ENCODE results near the gene SLC35F6. TPM values are rescaled to one million over a fixed set of nuclear protein-coding genes. Genes with fewer than 3 reads are reported as not detected.
"Not testable (repeated sequence)": the region's sequence is repeated elsewhere in the genome, so short reads cannot be mapped to it uniquely, and the experiment has no call there.

Gene SLC35F6
- total RNA-seq, 1 donor from 2014 or later: 22.4 TPM

GRCh38 chr2:26730549-26731344 is 33.3 kb upstream of the SLC35F6 start:
- intact Hi-C loops (cut with micrococcal nuclease): no loop called here

DNA sequence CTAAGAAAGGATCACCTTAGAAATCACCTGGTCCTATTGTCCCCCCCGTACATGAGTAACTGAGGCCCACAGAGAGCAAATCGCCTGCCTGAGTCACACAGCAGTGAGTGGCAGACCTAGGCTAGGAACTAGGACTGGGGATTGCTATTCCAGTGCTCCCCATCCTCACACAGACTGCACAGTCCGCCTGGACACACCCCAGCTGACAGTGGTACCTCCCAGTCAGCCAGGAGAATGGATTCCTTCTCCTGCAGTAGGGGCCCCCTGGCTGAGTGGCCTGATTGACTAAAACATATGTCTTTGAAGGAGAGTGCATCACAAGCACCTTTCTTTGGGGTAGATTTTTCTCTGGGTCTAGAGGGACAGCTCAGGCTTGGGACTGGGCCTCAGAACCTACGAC is 32.4 kb upstream of the SLC35F6 start:
- intact Hi-C loops (cut with micrococcal nuclease): no loop called here

DNA sequence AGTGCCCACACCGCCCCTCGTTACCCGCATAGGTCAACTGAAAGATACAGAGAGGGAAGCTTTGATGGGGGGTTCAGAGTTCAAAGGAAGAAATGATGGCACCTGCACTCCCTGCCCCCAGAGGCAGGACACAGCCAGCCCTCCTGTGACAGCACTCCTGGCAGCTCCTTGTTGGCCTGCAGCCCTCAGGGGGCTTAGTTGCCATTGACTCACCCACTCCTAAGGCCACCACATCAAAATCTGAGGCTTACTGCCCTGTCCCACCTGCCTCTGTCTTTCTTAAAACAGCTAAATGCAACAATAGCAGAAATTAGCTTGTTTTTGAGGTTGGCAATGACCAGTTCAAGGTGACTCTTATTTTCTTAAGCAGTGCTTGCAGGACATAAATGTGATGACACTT is 31.6 kb upstream of the SLC35F6 start:
- intact Hi-C loops (cut with micrococcal nuclease): no loop called here

DNA sequence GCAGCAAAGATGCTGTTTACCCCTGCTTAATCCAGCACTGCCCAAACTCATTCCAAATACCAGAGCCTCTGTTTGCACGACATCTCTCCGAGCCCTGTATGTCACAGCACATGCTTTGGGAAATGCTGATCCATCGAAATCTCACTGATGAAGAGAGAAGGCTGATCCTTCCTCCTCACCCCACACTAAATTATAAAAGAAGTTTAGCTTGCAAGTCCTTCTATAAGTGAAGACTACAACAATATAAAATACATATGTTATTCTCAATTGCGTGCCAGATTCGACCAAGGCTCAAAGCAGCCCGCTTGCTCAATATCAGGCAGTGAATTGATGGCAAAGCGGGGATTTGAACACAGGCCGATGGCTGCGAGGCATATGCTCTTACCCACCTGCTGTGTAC is 30.7 kb upstream of the SLC35F6 start:
- intact Hi-C loops (cut with micrococcal nuclease): no loop called here

DNA sequence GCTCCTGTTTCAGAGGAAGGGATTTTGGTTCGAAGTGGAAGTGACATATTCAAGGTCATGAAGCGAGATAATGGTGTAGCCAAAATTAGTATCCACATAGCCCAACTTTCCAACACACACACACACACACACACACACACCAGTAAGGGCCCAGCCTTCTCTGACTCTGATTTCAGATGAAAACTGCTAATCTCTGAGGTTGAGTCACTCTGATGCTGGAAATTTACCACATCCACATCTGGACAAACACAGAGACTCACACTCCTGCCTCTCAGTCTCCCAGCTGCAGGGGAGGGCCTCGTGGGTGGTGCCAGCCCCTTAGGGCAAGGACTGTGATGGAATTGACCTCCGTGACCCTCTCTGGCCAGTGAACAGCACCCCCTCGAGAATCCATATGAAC is 29.0 kb upstream of the SLC35F6 start:
- intact Hi-C loops (cut with micrococcal nuclease): no loop called here

DNA sequence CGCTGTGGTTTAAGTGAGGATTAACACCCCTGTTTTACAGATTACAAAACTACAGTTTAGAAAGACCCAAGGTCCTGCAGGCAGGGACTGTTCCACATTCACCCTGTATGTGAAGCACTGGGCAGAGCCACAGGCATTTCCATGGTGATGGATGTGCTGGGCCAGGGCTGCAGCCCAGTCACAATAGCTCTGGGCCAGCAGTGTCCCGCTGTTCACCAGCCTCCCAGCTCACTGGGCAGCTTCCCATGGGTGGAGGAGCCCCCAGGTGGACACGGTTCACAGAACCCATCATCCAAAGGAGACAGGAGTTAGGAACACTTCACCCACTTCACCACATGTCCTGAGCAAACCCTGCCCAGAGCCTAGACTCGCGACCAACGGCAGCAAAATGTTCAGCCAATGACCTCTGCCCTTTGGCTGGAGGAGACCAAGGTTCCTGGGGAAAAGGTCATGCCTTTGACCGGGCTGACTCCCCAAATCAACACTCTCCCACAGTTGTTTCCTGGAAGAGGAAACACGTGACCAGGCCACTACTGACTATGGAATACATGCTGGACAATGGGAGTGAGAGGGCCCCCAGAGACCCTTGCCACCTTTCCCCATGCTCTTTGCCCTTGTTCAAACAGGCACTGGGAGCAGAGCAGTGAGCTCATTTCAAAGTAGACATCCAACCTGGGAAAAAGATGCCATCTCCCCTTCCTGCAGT is 28.0 kb upstream of the SLC35F6 start:
- intact Hi-C loops (cut with micrococcal nuclease): no loop called here

- intact Hi-C loops (cut with micrococcal nuclease): no loop called here
Observed at GRCh38 chr2:26737221-26737620, 26.9 kb upstream of the SLC35F6 start.

DNA sequence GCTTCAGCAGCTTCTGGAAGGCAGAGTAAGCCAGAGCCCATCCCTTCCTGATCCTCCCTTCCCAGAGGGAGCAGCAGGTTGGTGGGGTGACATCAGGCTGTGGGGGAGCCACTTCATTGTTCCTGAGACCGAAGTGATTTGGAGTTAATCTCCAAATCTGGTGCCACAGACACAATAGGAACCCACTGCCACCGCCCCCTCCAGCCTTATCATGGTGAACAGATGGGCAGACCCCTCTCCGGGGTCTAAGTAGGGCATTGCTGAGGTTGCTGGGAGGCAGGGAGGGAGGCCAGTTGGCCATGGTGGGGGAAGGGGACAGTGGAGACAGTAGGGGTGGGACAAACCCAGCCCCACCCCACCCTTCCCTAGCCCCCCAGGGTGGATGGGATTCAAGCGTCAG is 25.6 kb upstream of the SLC35F6 start:
- intact Hi-C loops (cut with micrococcal nuclease): no loop called here

DNA sequence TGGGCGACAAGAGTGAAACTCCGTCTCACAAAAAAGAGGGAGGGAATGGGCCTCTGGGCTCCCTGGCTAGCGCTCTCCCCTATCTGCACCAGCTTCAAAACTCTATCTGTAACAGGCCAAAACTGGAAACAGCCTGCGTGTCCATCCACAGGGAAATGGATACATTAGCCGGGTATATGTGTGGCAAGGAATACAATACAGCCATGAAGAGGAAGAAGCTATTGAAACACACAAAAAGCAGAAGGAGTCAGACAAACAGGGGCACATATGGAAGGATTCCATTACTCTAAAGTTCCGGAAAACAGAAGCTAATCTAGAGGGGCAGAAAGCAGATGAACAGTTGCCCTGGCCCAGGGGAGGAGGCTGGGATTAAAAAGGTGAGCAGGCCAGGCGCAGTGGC is 24.6 kb upstream of the SLC35F6 start:
- intact Hi-C loops (cut with micrococcal nuclease): no loop called here

DNA sequence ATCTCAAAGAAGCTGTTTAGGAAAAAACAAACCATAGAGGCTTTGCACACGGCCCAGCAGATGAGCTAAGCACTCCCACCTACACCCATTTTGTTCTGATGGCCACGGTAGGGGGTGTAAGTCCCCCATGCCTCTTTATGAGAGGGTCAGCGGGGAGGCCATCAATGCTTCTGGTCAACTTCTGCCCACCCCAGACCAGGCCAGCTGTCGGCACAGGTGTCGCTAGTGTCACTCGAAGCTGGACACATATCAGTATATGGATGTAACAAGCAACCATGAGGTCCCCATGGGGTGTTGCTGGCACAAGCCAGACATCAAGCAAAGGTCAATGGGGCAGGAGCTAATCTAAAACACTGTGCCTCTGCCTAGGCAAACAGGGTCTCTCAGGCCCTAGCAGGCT is 23.7 kb upstream of the SLC35F6 start:
- intact Hi-C loops (cut with micrococcal nuclease): no loop called here

- intact Hi-C loops (cut with micrococcal nuclease): no loop called here
Observed at GRCh38 chr2:26740890-26741302, 23.2 kb upstream of the SLC35F6 start.

DNA sequence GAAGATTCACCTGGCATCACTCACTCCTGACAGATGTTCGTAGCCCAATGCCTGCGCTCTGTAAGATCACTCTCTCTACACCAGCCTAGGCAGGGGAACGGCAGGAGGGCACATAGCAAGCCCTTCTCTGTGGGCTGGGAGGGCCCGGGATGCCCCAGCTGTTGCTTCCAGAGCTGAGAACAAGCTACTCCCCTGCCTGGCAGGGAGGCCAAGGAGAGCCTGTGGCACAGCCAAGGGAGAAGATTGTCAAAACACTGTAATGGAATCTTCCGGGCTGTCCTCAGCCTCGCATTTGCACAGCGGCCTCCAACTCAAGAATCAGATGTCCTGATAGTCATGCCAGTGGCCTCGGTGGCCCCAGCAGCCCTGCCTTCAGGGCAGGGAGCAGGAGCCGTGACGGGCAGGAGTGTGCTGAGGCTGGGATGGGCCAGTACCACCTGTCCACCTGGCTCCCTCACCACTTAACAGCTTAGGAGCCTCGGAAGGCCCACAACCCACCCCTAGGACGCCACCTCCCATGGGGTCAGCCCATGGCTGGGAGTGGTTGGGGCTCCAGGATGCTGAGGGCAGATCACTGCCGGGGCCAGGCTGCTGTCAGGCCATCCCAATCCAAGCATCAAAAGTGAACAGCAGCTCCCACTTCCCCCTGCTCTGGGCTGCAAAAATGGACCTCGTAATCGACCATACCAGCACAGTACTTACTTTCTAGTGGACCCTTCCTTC is 21.9 kb upstream of the SLC35F6 start:
- intact Hi-C loops (cut with micrococcal nuclease): no loop called here

- intact Hi-C loops (cut with micrococcal nuclease): no loop called here
Observed at GRCh38 chr2:26743852-26744251, 20.2 kb upstream of the SLC35F6 start.

DNA sequence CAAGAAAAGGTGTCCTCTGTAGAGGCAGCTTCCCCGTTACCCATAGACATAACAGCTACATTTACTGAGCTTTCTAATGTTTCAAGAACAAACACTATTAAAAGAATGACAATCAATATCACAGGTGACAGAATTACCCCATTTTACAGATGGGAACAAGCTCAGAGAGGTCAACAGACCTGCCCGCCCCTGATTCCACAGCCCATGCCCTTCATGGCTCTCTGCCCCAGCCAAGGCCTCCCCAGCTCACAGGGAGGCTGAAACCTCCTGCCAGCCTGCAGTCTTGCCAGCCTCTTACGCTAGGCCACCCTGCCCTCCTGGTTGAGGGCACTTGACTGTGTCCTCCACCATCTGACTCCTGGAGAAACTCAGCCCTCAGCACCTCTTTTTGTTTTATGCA is 19.1 kb upstream of the SLC35F6 start:
- intact Hi-C loops (cut with micrococcal nuclease): loop anchor here (1.0 kb wide), 1 partner anchor 242 kb away; no protein-coding TSS in a partner anchor

GRCh38 chr2:26745609-26746327 is 18.3 kb upstream of the SLC35F6 start:
- intact Hi-C loops (cut with micrococcal nuclease): loop anchor here (1.0 kb wide), 1 partner anchor 242 kb away; no protein-coding TSS in a partner anchor

- intact Hi-C loops (cut with micrococcal nuclease): no loop called here
Observed at GRCh38 chr2:26746934-26747333, 17.1 kb upstream of the SLC35F6 start.

DNA sequence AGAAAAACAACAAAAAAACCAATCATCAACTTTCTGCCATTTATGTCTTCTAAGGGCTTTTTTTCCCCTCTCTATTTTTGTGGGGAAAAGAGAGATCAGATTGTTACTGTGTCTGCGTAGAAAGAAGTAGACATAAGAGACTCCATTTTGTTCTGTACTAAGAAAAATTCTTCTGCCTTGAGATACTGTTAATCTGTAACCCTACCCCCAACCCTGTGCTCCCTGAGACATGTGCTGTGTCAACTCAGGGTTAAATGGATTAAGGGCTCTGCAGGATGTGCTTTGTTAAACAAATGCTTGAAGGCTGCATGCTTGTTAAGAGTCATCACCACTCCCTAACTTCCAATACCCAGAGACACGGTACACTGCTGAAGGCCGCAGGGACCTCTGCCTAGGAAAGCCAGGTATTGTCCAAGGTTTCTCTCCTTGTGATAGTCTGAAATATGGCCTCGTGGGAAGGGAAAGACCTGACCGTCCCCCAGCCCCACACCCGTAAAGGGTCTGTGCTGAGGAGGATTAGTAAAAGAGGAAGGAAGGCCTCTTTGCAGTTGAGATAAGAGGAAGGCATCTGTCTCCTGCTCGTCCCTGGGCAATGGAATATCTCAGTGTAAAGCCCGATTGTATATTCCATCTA is 14.2 kb upstream of the SLC35F6 start:
- intact Hi-C loops (cut with micrococcal nuclease): not testable (repeated sequence)

GRCh38 chr2:26750467-26750866 is 13.6 kb upstream of the SLC35F6 start:
- intact Hi-C loops (cut with micrococcal nuclease): not testable (repeated sequence)

DNA sequence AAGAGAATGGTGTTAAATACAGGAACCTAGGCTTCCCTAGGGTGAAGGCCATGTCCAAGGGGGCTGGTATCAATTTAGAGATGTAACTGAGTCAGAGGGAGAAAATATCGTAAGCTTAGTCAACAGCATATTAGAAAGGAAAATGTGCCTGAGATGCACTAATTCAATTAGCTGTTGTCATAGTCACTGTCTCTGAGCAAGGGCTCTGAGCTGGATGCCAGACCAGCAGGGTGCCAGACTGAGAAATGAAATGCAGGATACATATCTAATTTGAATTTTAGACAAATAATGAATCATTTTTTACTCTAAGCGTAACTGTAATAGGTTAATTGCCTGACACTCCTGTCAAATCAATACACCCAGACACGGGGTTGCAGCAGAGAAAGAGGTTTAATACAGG is 11.4 kb upstream of the SLC35F6 start:
- intact Hi-C loops (cut with micrococcal nuclease): no loop called here

GRCh38 chr2:26754539-26754938 is 9.5 kb upstream of the SLC35F6 start:
- intact Hi-C loops (cut with micrococcal nuclease): no loop called here
